Measurements from ENCODE around the gene TSHB. TPM values are rescaled to one million over a fixed set of nuclear protein-coding genes. Genes with fewer than 3 reads are reported as not detected.

The TSHB gene
- total RNA-seq, 2 experiments from 2014 or later, result not detected

GRCh38 chr1:115060501-115060900, 30.9 kb downstream of the TSHB start:
- peaks cover 4% of the 10 kb centered on the region for H3K9me3 Mint-ChIP-seq (ENCODE audit: low read depth)
- H3K36me3 Mint-ChIP-seq (ENCODE audit: low read depth), result no peaks in the 10 kb centered on the region
- no peak overlapping the region for H3K27ac Mint-ChIP-seq
- no peaks in the 10 kb centered on the region for H3K27me3 Mint-ChIP-seq
- H3K4me3 Mint-ChIP-seq, result no peak overlapping the region
- DNase-seq, result no peak
- CTCF ChIA-PET, result no interaction called here
- ATAC-seq, result no peak
- intact Hi-C loops (cut with DNase I, micrococcal nuclease), result loop anchor here in 1 of 2 experiments (5.0 to 10.0 kb wide), 2 partner anchors 478 to 1086 kb away; partner anchors contain the start of genes BCAS2 and OLFML3
- H3K4me1 Mint-ChIP-seq, result peaks cover 40% of the 10 kb centered on the region
- POLR2A ChIA-PET, result no interaction called here

- peak overlapping the region; percentile 23 for H3K4me3 Mint-ChIP-seq
- H3K27me3 Mint-ChIP-seq, result no peaks in the 10 kb centered on the region
- ChIA-PET POLR2A (no interaction called here), CTCF (no interaction called here)
- peak; percentile 88 for ATAC-seq
- H3K36me3 Mint-ChIP-seq (ENCODE audit: low read depth), result no peaks in the 10 kb centered on the region
- H3K4me1 Mint-ChIP-seq, result peaks cover 40% of the 10 kb centered on the region
- intact Hi-C loops (cut with DNase I, micrococcal nuclease), result loop anchor here (1.0 to 10.0 kb wide), 6 partner anchors 27 to 1088 kb away; partner anchors contain the start of genes BCAS2 (in 1 of the 2), CSDE1 (in 1 of the 2), NRAS (in 1 of the 2) and OLFML3 (in 1 of the 2)
- peak; percentile 93 for DNase-seq
- peaks cover 4% of the 10 kb centered on the region for H3K9me3 Mint-ChIP-seq (ENCODE audit: low read depth)
- H3K27ac Mint-ChIP-seq, result peak overlapping the region; percentile 75
Measured at GRCh38 chr1:115062542-115063004, 32.9 kb downstream of the TSHB start.

GRCh38 chr1:115063228-115063901, 33.7 kb downstream of the TSHB start:
- intact Hi-C loops (cut with DNase I, micrococcal nuclease), result loop anchor here in 1 of 2 experiments (1.0 to 10.0 kb wide), 4 partner anchors 307 to 1089 kb away; partner anchors contain the start of genes BCAS2, CSDE1, NRAS and OLFML3
- Mint-ChIP-seq H3K4me3 (peak overlapping the region; percentile 23), H3K27me3 (no peaks in the 10 kb centered on the region), H3K36me3 (ENCODE audit: low read depth) (no peaks in the 10 kb centered on the region), H3K9me3 (ENCODE audit: low read depth) (peaks cover 4% of the 10 kb centered on the region), H3K27ac (peak overlapping the region; percentile 75), H3K4me1 (peaks cover 40% of the 10 kb centered on the region)
- ChIA-PET CTCF (interaction anchor here (1.5 kb wide), 1 partner anchor 19 kb away, joined by 5 read pairs; no protein-coding TSS in a partner anchor), POLR2A (no interaction called here)
- DNase-seq (peak; percentile 54), ATAC-seq (peak; percentile 62)

GRCh38 chr1:115064461-115064860, 34.8 kb downstream of the TSHB start:
- no peak overlapping the region for H3K4me3 Mint-ChIP-seq
- POLR2A ChIA-PET, result no interaction called here

GRCh38 chr1:115065021-115065420, 35.4 kb downstream of the TSHB start:
- Mint-ChIP-seq H3K4me1 (peaks cover 43% of the 10 kb centered on the region), H3K27me3 (no peaks in the 10 kb centered on the region), H3K4me3 (no peak overlapping the region), H3K9me3 (ENCODE audit: low read depth) (peaks cover 4% of the 10 kb centered on the region), H3K27ac (no peak overlapping the region), H3K36me3 (ENCODE audit: low read depth) (no peaks in the 10 kb centered on the region)
- CTCF ChIA-PET, result interaction anchor here (0.6 to 1.5 kb wide), 5 partner anchors 12 to 1729 kb away, joined by 3 to 10 read pairs (median 4); no protein-coding TSS in a partner anchor
- POLR2A ChIA-PET, result no interaction called here
- intact Hi-C loops (cut with DNase I, micrococcal nuclease), result loop anchor here in 1 of 2 experiments (10.0 kb wide), 1 partner anchor 1090 kb away; the partner anchor contains the start of gene OLFML3
- no peak for ATAC-seq
- no peak for DNase-seq

More at GRCh38 chr1:115064461-115064860, 34.8 kb downstream of the TSHB start:
- Mint-ChIP-seq H3K27ac (no peak overlapping the region), H3K27me3 (no peaks in the 10 kb centered on the region), H3K36me3 (ENCODE audit: low read depth) (no peaks in the 10 kb centered on the region), H3K4me1 (peaks cover 40% of the 10 kb centered on the region), H3K9me3 (ENCODE audit: low read depth) (peaks cover 4% of the 10 kb centered on the region)
- intact Hi-C loops (cut with DNase I, micrococcal nuclease), result loop anchor here in 1 of 2 experiments (5.0 to 10.0 kb wide), 2 partner anchors 482 to 1090 kb away; partner anchors contain the start of genes BCAS2 and OLFML3
- CTCF ChIA-PET, result interaction anchor here (0.8 to 1.5 kb wide), 4 partner anchors 11 to 120 kb away, joined by 3 to 10 read pairs (median 4); no protein-coding TSS in a partner anchor
- DNase-seq, result no peak
- no peak for ATAC-seq

- POLR2A ChIA-PET, result no interaction called here
- DNase-seq (no peak), ATAC-seq (no peak)
- Mint-ChIP-seq H3K27me3 (no peaks in the 10 kb centered on the region), H3K9me3 (ENCODE audit: low read depth) (peaks cover 4% of the 10 kb centered on the region), H3K4me3 (no peak overlapping the region), H3K4me1 (peaks cover 47% of the 10 kb centered on the region), H3K36me3 (ENCODE audit: low read depth) (no peaks in the 10 kb centered on the region), H3K27ac (no peak overlapping the region)
- intact Hi-C loops (cut with DNase I, micrococcal nuclease), result loop anchor here in 1 of 2 experiments (10.0 kb wide), 1 partner anchor 1093 kb away; the partner anchor contains the start of gene OLFML3
- CTCF ChIA-PET, result interaction anchor here (0.6 to 1.4 kb wide), 3 partner anchors 14 to 279 kb away, joined by 3 to 4 read pairs (median 3); no protein-coding TSS in a partner anchor
Measured at GRCh38 chr1:115067161-115067859, 37.7 kb downstream of the TSHB start.

- no peak overlapping the region for H3K27ac Mint-ChIP-seq
- CTCF ChIA-PET, result interaction anchor here (1.4 kb wide), 1 partner anchor 89 kb away, joined by 3 read pairs; no protein-coding TSS in a partner anchor
Measured at GRCh38 chr1:115068826-115069585, 39.4 kb downstream of the TSHB start.

GRCh38 chr1:115069659-115070308, 40.2 kb downstream of the TSHB start:
- H3K9me3 Mint-ChIP-seq (ENCODE audit: low read depth), result no peaks in the 10 kb centered on the region
- ChIA-PET POLR2A (no interaction called here), CTCF (interaction anchor here (1.4 kb wide), 1 partner anchor 90 kb away, joined by 3 read pairs; no protein-coding TSS in a partner anchor)
- no peak for DNase-seq
- no peak overlapping the region for H3K27ac Mint-ChIP-seq
- ATAC-seq, result no peak
- H3K27me3 Mint-ChIP-seq, result no peaks in the 10 kb centered on the region
- no peaks in the 10 kb centered on the region for H3K36me3 Mint-ChIP-seq (ENCODE audit: low read depth)
- intact Hi-C loops (cut with DNase I, micrococcal nuclease), result loop anchor here in 1 of 2 experiments (10.0 kb wide), 1 partner anchor 1095 kb away; the partner anchor contains the start of gene OLFML3
- H3K4me3 Mint-ChIP-seq, result no peak overlapping the region
- peaks cover 33% of the 10 kb centered on the region for H3K4me1 Mint-ChIP-seq

More at GRCh38 chr1:115068826-115069585, 39.4 kb downstream of the TSHB start:
- Mint-ChIP-seq H3K4me1 (peaks cover 39% of the 10 kb centered on the region), H3K27me3 (no peaks in the 10 kb centered on the region), H3K9me3 (ENCODE audit: low read depth) (no peaks in the 10 kb centered on the region), H3K4me3 (no peak overlapping the region), H3K36me3 (ENCODE audit: low read depth) (no peaks in the 10 kb centered on the region)
- POLR2A ChIA-PET, result no interaction called here
- intact Hi-C loops (cut with DNase I, micrococcal nuclease), result loop anchor here in 1 of 2 experiments (10.0 kb wide), 1 partner anchor 1094 kb away; the partner anchor contains the start of gene OLFML3
- no peak for DNase-seq
- no peak for ATAC-seq

GRCh38 chr1:115071012-115071664, 41.5 kb downstream of the TSHB start:
- peaks cover 39% of the 10 kb centered on the region for H3K4me1 Mint-ChIP-seq
- intact Hi-C loops (cut with DNase I, micrococcal nuclease), result no loop called here
- ChIA-PET POLR2A (no interaction called here), CTCF (interaction anchor here (1.3 kb wide), 1 partner anchor 91 kb away, joined by 4 read pairs; no protein-coding TSS in a partner anchor)
- no peaks in the 10 kb centered on the region for H3K27me3 Mint-ChIP-seq
- DNase-seq (no peak), ATAC-seq (peak; percentile 62)
- no peak overlapping the region for H3K4me3 Mint-ChIP-seq
- H3K27ac Mint-ChIP-seq, result no peak overlapping the region
- H3K9me3 Mint-ChIP-seq (ENCODE audit: low read depth), result no peaks in the 10 kb centered on the region
- H3K36me3 Mint-ChIP-seq (ENCODE audit: low read depth), result no peaks in the 10 kb centered on the region
